HG03565 (cell line): ENCODE results near the gene STYXL1.
"Not testable (repeated sequence)": the region's sequence is repeated elsewhere in the genome, so short reads cannot be mapped to it uniquely, and the experiment has no call there.

Experiments
- ATAC-seq: cut with Tn5 transposase; IDR thresholded peaks from one replicate; pipeline ENCODE4 v1.9.1; 2021; ENCODE audit warnings: mild to moderate bottlenecking, moderate library complexity; ENCODE audit not compliant: unreplicated experiment

STYXL1 gene

GRCh38 chr7:76066716-76067503 lies 19.1 kb upstream of the STYXL1 start:
- no peak for ATAC-seq

- no peak for ATAC-seq
These were observed 17.3 kb upstream of the STYXL1 start for GRCh38 chr7:76065016-76065612.

GRCh38 chr7:76064208-76064970 lies 16.6 kb upstream of the STYXL1 start:
- ATAC-seq, result no peak

- ATAC-seq, result no peak
These were observed 15.7 kb upstream of the STYXL1 start for GRCh38 chr7:76063525-76063924.

- ATAC-seq, result no peak
These were observed 15.3 kb upstream of the STYXL1 start for GRCh38 chr7:76063114-76063513.

- no peak for ATAC-seq
These were observed 14.5 kb upstream of the STYXL1 start for GRCh38 chr7:76062254-76062653.

- no peak for ATAC-seq
These were observed 13.0 kb upstream of the STYXL1 start for GRCh38 chr7:76060842-76061241.

GRCh38 chr7:76058745-76059144 lies 10.9 kb upstream of the STYXL1 start:
- not testable (repeated sequence) for ATAC-seq

- no peak for ATAC-seq
These were observed 10.0 kb upstream of the STYXL1 start for GRCh38 chr7:76057813-76058145.

- no peak for ATAC-seq
These were observed 9.5 kb upstream of the STYXL1 start for GRCh38 chr7:76057103-76057812.

- no peak for ATAC-seq
These were observed 8.4 kb upstream of the STYXL1 start for GRCh38 chr7:76056241-76056640.

GRCh38 chr7:76054123-76055120 lies 6.6 kb upstream of the STYXL1 start:
- ATAC-seq, result no peak

- ATAC-seq, result no peak
These were observed 5.7 kb upstream of the STYXL1 start for GRCh38 chr7:76053461-76053860.

- ATAC-seq, result not testable (repeated sequence)
These were observed 4.9 kb upstream of the STYXL1 start for GRCh38 chr7:76052681-76053080.

GRCh38 chr7:76051840-76052239 lies 4.0 kb upstream of the STYXL1 start:
- ATAC-seq, result no peak

- ATAC-seq, result no peak
These were observed 2.7 kb upstream of the STYXL1 start for GRCh38 chr7:76050545-76050944.

GRCh38 chr7:76049295-76049694 lies 1.5 kb upstream of the STYXL1 start:
- no peak for ATAC-seq

- no peak for ATAC-seq
These were observed 828 bp upstream of the STYXL1 start for GRCh38 chr7:76048668-76048988.

GRCh38 chr7:76047305-76047810 lies 442 bp downstream of the STYXL1 start:
- no peak for ATAC-seq

- ATAC-seq, result no peak
These were observed 3.4 kb downstream of the STYXL1 start for GRCh38 chr7:76044375-76044865.
